HG02763 (cell line): Measurements from ENCODE around the gene BEGAIN.

ENCODE experiments used
- ATAC-seq: cut with Tn5 transposase; IDR thresholded peaks from one replicate; pipeline ENCODE4 v1.9.1; 2021; ENCODE audit warnings: mild to moderate bottlenecking, moderate library complexity; ENCODE audit not compliant: unreplicated experiment

BEGAIN gene

GRCh38 chr14:100616854-100617409 lies 29.7 kb upstream of the BEGAIN start:
- no peak for ATAC-seq

- no peak for ATAC-seq
Measured at GRCh38 chr14:100615736-100616695, 28.8 kb upstream of the BEGAIN start.

- no peak for ATAC-seq
Measured at GRCh38 chr14:100614803-100615202, 27.6 kb upstream of the BEGAIN start.

DNA sequence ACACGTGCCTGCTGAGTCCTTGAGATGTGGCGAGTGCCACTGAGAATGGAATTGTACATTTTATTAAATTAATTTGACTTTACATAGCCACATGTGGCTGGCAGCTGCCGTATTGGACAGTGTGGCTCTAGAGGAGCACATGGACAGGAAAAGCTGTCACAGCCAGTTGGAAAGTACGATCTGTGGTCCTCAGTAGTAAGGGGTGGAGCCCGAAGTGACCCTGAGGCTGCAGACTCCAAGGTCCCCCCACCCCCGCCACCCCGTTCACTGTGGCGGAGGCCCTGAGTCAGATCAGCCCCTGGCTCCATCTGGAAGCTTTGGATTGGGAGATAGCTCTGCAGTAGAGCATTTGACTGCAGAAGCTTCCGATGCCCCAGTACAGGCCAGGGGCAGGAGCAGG lies 25.8 kb upstream of the BEGAIN start:
- ATAC-seq = no peak

DNA sequence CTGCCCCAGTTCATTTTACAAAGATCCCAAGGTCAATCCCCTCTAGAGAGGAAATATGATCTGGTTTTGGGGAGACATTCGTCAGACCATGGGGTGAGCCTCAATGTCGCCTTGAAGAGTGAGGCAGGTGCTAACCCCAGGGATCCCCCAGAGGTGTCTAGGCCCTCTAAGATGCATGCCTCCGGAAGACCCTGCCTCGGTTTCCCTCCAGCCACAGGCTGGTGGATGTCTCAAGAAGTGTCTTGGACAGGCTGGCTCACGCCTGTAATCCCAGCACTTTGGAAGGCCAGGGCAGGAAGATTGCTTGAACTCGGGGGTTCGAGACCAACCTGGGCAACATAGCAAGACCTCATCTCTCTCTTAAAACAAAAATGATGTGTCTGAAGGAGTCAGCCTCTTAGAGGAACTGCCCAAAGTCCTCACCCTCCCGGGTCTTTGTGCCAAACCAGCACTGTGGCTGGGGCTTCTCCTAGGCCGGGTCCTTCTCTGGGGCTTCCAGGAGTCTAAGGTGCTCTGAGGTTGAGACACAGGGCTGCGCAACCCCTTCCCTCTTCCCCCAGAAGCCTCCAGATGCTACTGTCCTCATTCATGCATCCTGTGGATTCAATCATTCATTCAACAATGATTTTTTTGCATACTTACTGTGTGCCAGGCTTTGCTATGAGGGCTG lies 24.7 kb upstream of the BEGAIN start:
- no peak for ATAC-seq

GRCh38 chr14:100610511-100611217 lies 23.4 kb upstream of the BEGAIN start:
- ATAC-seq = no peak

DNA sequence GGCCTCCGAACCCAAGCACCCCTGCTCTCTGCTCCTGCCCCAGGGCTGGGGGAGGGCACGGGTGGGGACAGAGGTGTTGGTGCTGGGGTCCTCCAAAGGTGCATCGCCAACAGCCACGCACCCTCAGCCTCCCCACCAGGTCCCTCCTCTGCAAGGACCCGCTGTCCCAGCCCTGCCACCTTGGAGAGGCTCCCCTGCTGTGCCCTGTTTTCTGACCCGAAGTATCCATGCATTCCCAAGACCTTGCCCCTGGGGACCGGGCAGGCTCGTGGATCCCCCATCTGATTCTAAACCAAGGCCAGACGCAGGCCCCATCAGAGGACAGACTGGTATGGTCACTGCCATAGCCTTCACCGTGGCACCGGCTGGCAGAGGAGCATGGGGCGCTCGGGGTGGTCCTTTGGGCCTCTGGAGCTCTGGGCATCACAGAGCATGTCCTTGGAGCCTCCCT lies 22.7 kb upstream of the BEGAIN start:
- no peak for ATAC-seq

- ATAC-seq = no peak
Measured at GRCh38 chr14:100609331-100609870, 22.2 kb upstream of the BEGAIN start.

DNA sequence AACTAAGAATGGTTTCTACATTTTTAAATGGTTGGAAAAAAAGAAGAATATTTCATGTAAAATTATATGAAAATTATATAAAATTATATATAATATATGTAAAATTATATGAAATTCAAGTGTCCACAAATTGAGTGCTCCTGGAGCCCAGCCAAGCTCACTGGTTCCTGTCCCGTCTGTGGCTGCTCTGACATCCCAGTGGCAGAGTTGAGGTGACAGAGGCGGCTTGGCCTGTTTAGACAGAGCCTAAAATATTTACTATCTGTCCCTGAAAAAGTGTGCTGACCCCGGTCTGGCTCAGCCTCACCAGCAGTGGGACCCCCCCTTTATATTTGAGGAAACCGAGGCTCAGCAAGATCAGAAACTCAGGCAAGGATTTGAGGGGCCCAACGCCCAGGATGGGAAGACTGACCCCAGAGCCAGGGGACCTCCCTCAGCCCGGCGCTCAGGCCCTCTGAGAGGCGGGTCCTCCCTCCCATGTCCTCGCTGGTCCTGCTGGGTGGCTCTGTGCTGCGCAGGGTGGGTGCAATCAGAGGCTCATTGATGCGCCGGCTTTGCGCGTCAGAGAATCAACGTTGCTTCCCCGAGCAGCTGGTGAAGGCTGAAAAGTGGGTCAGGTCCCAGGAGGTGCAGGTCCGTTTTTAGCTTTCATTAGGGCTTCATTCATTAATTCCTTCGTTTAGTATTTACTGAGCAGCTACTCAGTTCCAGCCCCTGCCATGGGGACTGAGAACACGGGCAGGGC lies 21.5 kb upstream of the BEGAIN start:
- ATAC-seq = no peak

DNA sequence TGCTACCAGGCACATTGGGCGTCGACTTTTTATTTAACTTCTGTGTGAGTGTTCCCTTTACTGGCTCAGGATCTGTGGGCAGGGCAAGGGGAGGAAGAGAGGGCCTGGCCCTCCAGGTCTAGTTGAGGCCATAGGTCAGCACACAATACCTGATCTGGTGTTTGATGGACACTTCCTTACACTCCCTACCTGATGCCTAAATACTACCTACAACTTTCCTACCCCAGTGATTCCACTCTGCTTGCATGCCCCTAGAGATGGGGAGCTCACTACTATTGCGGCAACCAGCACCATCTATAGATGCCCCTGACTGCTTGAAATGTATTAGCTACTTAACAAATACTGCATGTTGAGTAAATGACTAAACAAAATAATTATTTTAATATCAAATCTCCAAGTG lies 20.8 kb upstream of the BEGAIN start:
- ATAC-seq = no peak

DNA sequence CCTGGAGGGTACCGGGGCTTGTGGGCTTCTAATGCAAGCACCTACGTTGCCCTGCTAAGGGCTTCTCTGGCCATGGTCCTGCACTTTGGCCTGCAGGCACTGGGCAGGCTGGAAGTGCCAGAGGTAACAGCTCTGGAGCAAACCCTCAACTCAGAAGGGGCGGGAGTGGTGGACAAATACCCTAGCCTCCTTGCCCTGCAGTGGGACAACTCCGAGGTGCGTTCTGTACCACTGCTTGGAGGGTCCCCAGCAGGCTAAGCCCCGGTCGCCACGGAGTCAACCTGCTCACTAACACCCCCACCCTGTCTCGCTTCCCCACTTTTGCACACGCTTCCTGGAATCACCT lies 20.4 kb upstream of the BEGAIN start:
- ATAC-seq = no peak

DNA sequence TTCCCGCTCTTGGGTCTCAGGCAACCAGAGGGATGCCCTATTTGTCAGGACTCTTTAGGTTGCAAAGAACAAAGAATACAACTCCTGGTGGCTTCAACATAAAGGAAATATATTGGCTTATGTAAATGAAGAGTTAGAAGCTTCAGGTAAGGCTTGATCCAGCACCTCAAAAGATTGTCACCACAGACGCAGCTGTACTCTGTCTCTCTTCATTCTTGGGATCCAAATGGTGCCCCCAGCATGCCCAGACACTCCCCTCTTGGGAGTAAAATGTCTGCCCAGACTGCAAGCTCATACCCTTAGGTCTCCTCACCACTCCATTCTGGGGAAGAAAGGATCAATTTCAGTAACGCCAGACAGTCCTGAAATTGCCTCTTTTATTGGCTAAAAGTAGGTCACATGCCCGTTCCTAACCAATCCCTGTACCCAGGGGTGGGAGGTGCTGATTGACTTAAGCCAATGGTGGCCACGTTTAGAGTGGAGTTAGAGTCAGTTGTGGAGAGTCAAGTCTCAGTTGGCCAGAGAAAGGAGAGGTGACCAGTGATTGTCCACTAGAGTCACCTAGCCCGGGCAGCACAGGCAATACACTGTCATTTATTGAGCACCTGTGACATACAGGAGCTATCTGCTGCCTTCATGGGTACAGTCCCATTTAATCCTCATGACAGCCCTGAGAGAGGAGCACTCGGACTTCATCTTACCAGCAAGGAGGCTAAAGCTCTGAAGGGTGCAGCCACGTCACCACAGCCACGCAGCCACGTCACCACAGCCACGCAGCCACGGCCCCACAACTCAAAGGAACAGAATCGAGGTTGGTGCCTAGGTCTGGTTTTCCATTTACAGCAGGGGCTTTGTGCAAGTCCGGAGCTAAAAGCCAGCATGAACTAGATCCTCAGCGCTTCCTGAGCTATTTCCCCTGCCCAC lies 19.7 kb upstream of the BEGAIN start:
- no peak for ATAC-seq

GRCh38 chr14:100605706-100606686 lies 18.8 kb upstream of the BEGAIN start:
- no peak for ATAC-seq

DNA sequence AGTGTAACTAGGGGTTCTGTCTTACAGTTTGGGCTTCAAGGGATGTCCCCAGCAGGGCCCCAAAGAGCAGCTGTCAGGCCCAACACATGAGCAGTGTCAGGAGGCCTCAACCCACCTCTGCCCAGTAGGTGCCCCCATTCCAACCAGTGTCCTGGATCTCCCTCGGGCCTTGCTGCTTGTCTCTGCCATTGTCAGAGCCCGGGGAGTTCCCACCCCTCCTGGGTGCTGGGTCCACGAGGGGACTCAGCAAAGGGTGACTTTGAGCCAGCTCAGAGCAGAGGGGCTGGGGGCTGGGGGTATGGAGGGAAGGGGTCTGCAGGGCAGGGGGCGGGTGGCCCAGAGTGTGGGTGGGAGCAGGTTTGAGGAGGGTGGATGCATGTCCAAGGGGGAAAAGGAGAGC lies 18.0 kb upstream of the BEGAIN start:
- no peak for ATAC-seq

DNA sequence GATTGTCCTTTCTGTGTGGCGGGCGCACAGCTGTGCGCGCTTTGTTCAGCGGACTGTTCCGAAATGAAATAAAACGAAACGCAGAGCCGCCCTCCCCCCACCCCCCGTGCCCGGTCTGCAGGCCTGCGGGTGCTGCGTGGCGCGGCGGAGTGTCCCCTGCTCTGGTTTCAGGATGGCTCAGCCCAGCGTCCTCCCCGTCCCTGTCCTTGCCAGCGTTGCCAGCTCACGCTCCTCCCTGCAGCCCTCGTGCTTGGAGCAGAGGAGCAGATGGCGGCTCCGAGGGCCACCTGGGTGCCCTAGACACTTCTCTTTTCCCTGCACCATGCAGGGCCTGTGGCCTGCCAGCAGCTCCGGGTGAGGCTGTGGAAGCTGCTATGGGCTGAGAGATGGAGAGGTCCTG lies 17.5 kb upstream of the BEGAIN start:
- no peak for ATAC-seq

- ATAC-seq = no peak
Measured at GRCh38 chr14:100604121-100604501, 16.9 kb upstream of the BEGAIN start.

DNA sequence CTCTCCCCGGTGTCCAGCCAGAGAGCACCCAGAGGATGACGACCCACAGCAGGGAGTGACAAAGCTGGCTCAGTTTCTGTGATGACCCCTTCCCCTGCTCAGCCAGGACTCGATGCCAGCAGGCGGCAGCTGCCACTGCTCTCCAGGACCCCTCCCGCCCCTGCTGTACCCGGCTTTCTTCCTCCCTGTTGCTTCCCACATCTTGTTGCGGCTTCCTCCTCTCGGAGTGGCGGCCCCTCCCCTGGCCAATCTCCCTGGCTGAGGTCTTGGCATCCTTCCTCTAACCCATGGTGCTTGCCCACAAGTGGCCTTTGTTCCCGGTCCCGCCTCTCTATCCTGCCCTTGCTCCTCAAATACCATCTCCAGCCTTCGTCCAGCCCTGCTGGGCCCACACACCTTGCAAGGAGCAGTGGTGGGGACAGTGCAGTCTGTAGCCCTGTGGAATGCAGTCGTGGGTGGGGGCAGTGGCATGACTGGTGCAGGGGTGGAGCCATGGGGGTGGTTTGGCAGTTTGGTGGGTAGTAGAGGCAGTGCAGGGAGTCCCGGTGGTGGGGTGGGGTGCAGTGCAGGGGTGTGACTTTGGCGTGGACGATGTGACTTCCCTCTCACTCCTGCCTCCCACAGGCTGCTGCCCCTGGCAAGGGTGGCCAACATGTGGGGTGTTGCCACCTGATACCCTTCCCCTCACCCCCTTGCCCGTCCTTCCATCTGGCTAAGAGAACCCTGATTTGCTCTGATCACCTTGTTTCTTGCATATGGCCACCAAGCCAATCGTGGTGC lies 16.3 kb upstream of the BEGAIN start:
- no peak for ATAC-seq
